GM18520 (cell line): ENCODE results near the gene GSC2.
A peak's percentile ranks its signal among the peaks of the same experiment; 100 is the strongest.
"Not testable (repeated sequence)": the region's sequence is repeated elsewhere in the genome, so short reads cannot be mapped to it uniquely, and the experiment has no call there.

Experiments
- ATAC-seq: cut with Tn5 transposase; IDR thresholded peaks from one replicate; pipeline ENCODE4 v1.9.1; 2021; ENCODE audit not compliant: unreplicated experiment

GSC2 gene

GRCh38 chr22:19178065-19178656, 28.1 kb upstream of the GSC2 start:
- peak; percentile 15 for ATAC-seq

- ATAC-seq = no peak
These were observed 27.3 kb upstream of the GSC2 start for GRCh38 chr22:19177164-19178064.

- no peak for ATAC-seq
These were observed 26.6 kb upstream of the GSC2 start for GRCh38 chr22:19176732-19177131.

- ATAC-seq = no peak
These were observed 26.1 kb upstream of the GSC2 start for GRCh38 chr22:19176175-19176643.

GRCh38 chr22:19175602-19176174, 25.6 kb upstream of the GSC2 start:
- ATAC-seq = no peak

GRCh38 chr22:19175026-19175601, 25.0 kb upstream of the GSC2 start:
- no peak for ATAC-seq

GRCh38 chr22:19174106-19175025, 24.3 kb upstream of the GSC2 start:
- no peak for ATAC-seq

- no peak for ATAC-seq
These were observed 23.2 kb upstream of the GSC2 start for GRCh38 chr22:19173047-19174035.

GRCh38 chr22:19172213-19173046, 22.3 kb upstream of the GSC2 start:
- no peak for ATAC-seq

GRCh38 chr22:19169947-19170318, 19.8 kb upstream of the GSC2 start:
- no peak for ATAC-seq

- ATAC-seq = no peak
These were observed 19.2 kb upstream of the GSC2 start for GRCh38 chr22:19169002-19169946.

GRCh38 chr22:19168088-19168890, 18.2 kb upstream of the GSC2 start:
- ATAC-seq = no peak

- no peak for ATAC-seq
These were observed 17.2 kb upstream of the GSC2 start for GRCh38 chr22:19167106-19167869.

- ATAC-seq = no peak
These were observed 16.3 kb upstream of the GSC2 start for GRCh38 chr22:19166421-19166820.

GRCh38 chr22:19164425-19164824, 14.3 kb upstream of the GSC2 start:
- no peak for ATAC-seq

- ATAC-seq = not testable (repeated sequence)
These were observed 8.6 kb upstream of the GSC2 start for GRCh38 chr22:19158649-19159048.
